Coronary artery (tissue), 2 donors: Measurements from ENCODE around the gene NCKAP1.

Experiments used
- DNase-seq: peaks from one replicate; pipeline ENCODE4 v3.0.0-alpha.2; 2017; ENCODE audit warnings: low spot score
- H3K27ac ChIP-seq, 2 donors: fragments of 200-600 bp; sonication (generic); one replicate each; pipeline ENCODE4 v1.5.1; 2016 to 2019
- H3K4me3 ChIP-seq: fragments of 200-600 bp; sonication (generic); 2 replicates; pipeline ENCODE4 v1.5.1; 2016; ENCODE audit warnings: mild to moderate bottlenecking, moderate library complexity
- CTCF ChIP-seq: fragments of 200-600 bp; sonication (generic); IDR thresholded peaks from one replicate; pipeline ENCODE4 v1.5.1; 2019; ENCODE audit warnings: antibody characterized with exemption

The NCKAP1 gene

GRCh38 chr2:182863642-182864041 is 174.6 kb downstream of the NCKAP1 start:
- DNase-seq: no peak
- Histone ChIP-seq H3K27ac (peak overlapping the region in 1 of 2 donors; percentile 73), H3K4me3 (no peak overlapping the region)
- TF ChIP-seq CTCF: no peak

- no peak for TF ChIP-seq CTCF
- Histone ChIP-seq H3K4me3 (no peak overlapping the region), H3K27ac (peak overlapping the region; percentile 37 to 48)
- no peak for DNase-seq
Observed at GRCh38 chr2:182862091-182862490, 176.2 kb downstream of the NCKAP1 start.

- no peak for TF ChIP-seq CTCF
- no peak for DNase-seq
- H3K27ac ChIP-seq: no peak overlapping the region
- no peak overlapping the region for H3K4me3 ChIP-seq
Observed at GRCh38 chr2:182860858-182861257, 177.4 kb downstream of the NCKAP1 start.
